HFFc6 (cell line): Measurements from ENCODE around the gene MN1. TPM values are rescaled to one million over a fixed set of nuclear protein-coding genes. Genes with fewer than 3 reads are reported as not detected.

Source experiments
- DNase-seq: peaks from one replicate; pipeline ENCODE4 v3.0.0-alpha.2; 2018
- H3K27ac Mint-ChIP-seq: 2 replicates; pipeline ENCODE4 v1.8.0; 2020; ENCODE audit warnings: mild to moderate bottlenecking, mixed read lengths
- H3K27me3 Mint-ChIP-seq: 2 replicates; pipeline ENCODE4 v1.8.0; 2021; ENCODE audit warnings: mild to moderate bottlenecking, moderate library complexity, mixed read lengths; ENCODE audit not compliant: insufficient read depth
- H3K36me3 Mint-ChIP-seq: 2 replicates; pipeline ENCODE4 v1.8.0; 2021; ENCODE audit warnings: low read depth, mixed read lengths
- H3K4me1 Mint-ChIP-seq: 2 replicates; pipeline ENCODE4 v1.8.0; 2020; ENCODE audit warnings: low read depth, mixed read lengths
- H3K4me3 Mint-ChIP-seq: 2 replicates; pipeline ENCODE4 v1.8.0; 2020; ENCODE audit warnings: mild to moderate bottlenecking, moderate library complexity, mixed read lengths
- H3K9me3 Mint-ChIP-seq: 2 replicates; pipeline ENCODE4 v1.8.0; 2020; ENCODE audit warnings: mild to moderate bottlenecking, mixed read lengths
- CTCF ChIP-seq: fragments of 200-600 bp; sonication (generic); IDR thresholded peaks from 2 replicates; pipeline ENCODE4 v1.5.0; 2021; ENCODE audit warnings: antibody characterized with exemption, mild to moderate bottlenecking
- total RNA-seq, 6 experiments: library from RNA; stranded (reverse); fragmentation: NEBNext Ultra II Directional; extraction: Animal tissue kit (Norgen Biotek cat#: 25700); gene quantifications; 2 replicates in 1 of 6; 3 replicates in 5 of 6; pipeline ENCODE4 v1.2.3, GENCODE V29; 2021

Gene MN1
- total RNA-seq, 6 experiments from 2014 or later: 0.09 to 0.14 (median 0.12) TPM

GRCh38 chr22:27754247-27754887, 47.2 kb downstream of the MN1 start:
- no peaks in the 10 kb centered on the region for H3K9me3 Mint-ChIP-seq
- peaks cover 9% of the 10 kb centered on the region for H3K4me1 Mint-ChIP-seq
- H3K27ac Mint-ChIP-seq: no peak overlapping the region

DNA sequence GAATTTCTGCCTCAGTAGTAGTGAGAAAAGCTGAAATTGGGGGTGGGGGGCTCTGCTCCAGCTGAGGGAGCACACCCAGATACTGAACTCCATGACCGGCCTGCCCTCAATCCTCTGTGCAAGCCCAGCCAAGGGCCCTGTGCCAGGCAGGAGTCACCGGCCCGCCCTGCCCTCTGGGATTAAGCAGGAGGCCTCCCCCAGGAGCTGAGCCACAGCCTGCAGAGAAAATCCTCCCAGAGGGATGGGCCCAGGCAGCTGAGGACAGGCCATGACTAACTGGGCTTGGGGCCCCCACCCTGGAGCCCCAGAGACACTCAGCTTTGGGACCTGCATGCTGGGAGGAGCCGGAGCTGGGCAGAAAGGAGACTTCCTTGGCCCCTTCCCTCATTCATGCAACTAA, 48.8 kb downstream of the MN1 start:
- H3K4me1 Mint-ChIP-seq: peaks cover 23% of the 10 kb centered on the region
- no peak overlapping the region for H3K4me3 Mint-ChIP-seq
- H3K36me3 Mint-ChIP-seq: no peaks in the 10 kb centered on the region
- TF ChIP-seq CTCF: no peak
- H3K9me3 Mint-ChIP-seq: no peaks in the 10 kb centered on the region
- no peak overlapping the region for H3K27ac Mint-ChIP-seq
- peaks cover 26% of the 10 kb centered on the region for H3K27me3 Mint-ChIP-seq
- peak; percentile 9 for DNase-seq

More at GRCh38 chr22:27754247-27754887, 47.2 kb downstream of the MN1 start:
- H3K36me3 Mint-ChIP-seq: no peaks in the 10 kb centered on the region
- H3K27me3 Mint-ChIP-seq: peaks cover 28% of the 10 kb centered on the region
- H3K4me3 Mint-ChIP-seq: no peak overlapping the region
- DNase-seq: no peak
- no peak for TF ChIP-seq CTCF

GRCh38 chr22:27752141-27752540, 49.4 kb downstream of the MN1 start:
- TF ChIP-seq CTCF: no peak
- no peak overlapping the region for H3K4me3 Mint-ChIP-seq
- no peak for DNase-seq
- peaks cover 23% of the 10 kb centered on the region for H3K4me1 Mint-ChIP-seq
- H3K9me3 Mint-ChIP-seq: no peaks in the 10 kb centered on the region
- H3K27me3 Mint-ChIP-seq: peaks cover 26% of the 10 kb centered on the region
- no peaks in the 10 kb centered on the region for H3K36me3 Mint-ChIP-seq
- no peak overlapping the region for H3K27ac Mint-ChIP-seq

- Mint-ChIP-seq H3K9me3 (no peaks in the 10 kb centered on the region), H3K36me3 (no peaks in the 10 kb centered on the region), H3K4me3 (no peak overlapping the region), H3K27ac (no peak overlapping the region), H3K4me1 (peaks cover 23% of the 10 kb centered on the region), H3K27me3 (peaks cover 26% of the 10 kb centered on the region)
- no peak for DNase-seq
- no peak for TF ChIP-seq CTCF
Measured at GRCh38 chr22:27751277-27752070, 50.1 kb downstream of the MN1 start.

DNA sequence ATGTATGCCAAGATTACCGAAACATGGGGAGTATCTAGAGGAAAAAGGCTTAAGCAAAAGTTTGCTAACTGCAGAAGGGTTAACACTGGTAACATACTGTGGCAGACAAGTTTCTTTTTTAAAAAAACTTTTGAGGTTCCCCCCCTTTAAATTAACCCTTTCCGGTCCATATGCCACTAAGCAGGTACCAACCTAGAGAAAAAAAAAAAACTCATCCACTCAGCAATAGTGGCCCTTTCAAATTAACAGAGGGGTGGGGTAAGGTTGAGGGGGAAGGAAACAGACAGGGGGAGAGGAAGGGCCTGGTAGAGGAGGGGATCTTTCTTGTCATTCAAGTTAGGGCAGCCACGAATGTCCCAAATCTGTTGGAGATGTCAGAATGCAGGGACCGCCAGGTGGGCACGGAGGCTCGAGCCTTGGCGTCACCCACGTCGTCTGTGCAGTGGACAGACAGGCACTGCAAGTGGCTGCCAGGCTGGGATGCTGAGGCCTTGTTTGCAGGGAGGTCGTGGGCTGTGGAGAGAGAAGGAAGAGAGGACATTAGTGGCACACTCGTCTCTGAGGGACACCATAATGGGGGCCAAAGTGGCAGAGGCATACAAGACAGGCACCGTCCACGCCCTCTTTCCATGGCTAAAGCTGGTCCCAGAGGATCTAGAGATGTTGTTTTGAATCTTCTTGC, 50.8 kb downstream of the MN1 start:
- TF ChIP-seq CTCF: no peak
- H3K9me3 Mint-ChIP-seq: no peaks in the 10 kb centered on the region
- no peaks in the 10 kb centered on the region for H3K36me3 Mint-ChIP-seq
- no peak overlapping the region for H3K4me3 Mint-ChIP-seq
- peaks cover 23% of the 10 kb centered on the region for H3K4me1 Mint-ChIP-seq
- H3K27me3 Mint-ChIP-seq: peaks cover 31% of the 10 kb centered on the region
- DNase-seq: no peak
- no peak overlapping the region for H3K27ac Mint-ChIP-seq
